ENCODE data around the gene PCDH9.
"Not testable (repeated sequence)": the region's sequence is repeated elsewhere in the genome, so short reads cannot be mapped to it uniquely, and the experiment has no call there.

PCDH9 gene

GRCh38 chr13:66627512-66627911 is 602.6 kb downstream of the PCDH9 start:
- no peak for DNase-seq

- DNase-seq = no peak
Observed at GRCh38 chr13:66624302-66624701, 605.8 kb downstream of the PCDH9 start.

- DNase-seq = no peak
Observed at GRCh38 chr13:66623129-66623820, 606.9 kb downstream of the PCDH9 start.

GRCh38 chr13:66621906-66622447 is 608.2 kb downstream of the PCDH9 start:
- DNase-seq = not testable (repeated sequence)

GRCh38 chr13:66618702-66619101 is 611.4 kb downstream of the PCDH9 start:
- DNase-seq = peak; percentile 10

- DNase-seq = no peak
Observed at GRCh38 chr13:66617786-66618185, 612.4 kb downstream of the PCDH9 start.

GRCh38 chr13:66612983-66613382 is 617.2 kb downstream of the PCDH9 start:
- DNase-seq = no peak

GRCh38 chr13:66586489-66586888 is 643.6 kb downstream of the PCDH9 start:
- DNase-seq = no peak

- no peak for DNase-seq
Observed at GRCh38 chr13:66585669-66586203, 644.4 kb downstream of the PCDH9 start.

- no peak for DNase-seq
Observed at GRCh38 chr13:66581675-66582074, 648.5 kb downstream of the PCDH9 start.

- no peak for DNase-seq
Observed at GRCh38 chr13:66578305-66578704, 651.8 kb downstream of the PCDH9 start.

- DNase-seq = no peak
Observed at GRCh38 chr13:66577358-66577757, 652.8 kb downstream of the PCDH9 start.

- no peak for DNase-seq
Observed at GRCh38 chr13:66576381-66576780, 653.8 kb downstream of the PCDH9 start.

GRCh38 chr13:66574606-66575005 is 655.5 kb downstream of the PCDH9 start:
- no peak for DNase-seq

GRCh38 chr13:66567899-66568612 is 662.1 kb downstream of the PCDH9 start:
- no peak for DNase-seq

- no peak for DNase-seq
Observed at GRCh38 chr13:66565279-66565678, 664.9 kb downstream of the PCDH9 start.

GRCh38 chr13:66563076-66563475 is 667.1 kb downstream of the PCDH9 start:
- DNase-seq = no peak

- no peak for DNase-seq
Observed at GRCh38 chr13:66562054-66562453, 668.1 kb downstream of the PCDH9 start.

GRCh38 chr13:66560991-66561390 is 669.1 kb downstream of the PCDH9 start:
- no peak for DNase-seq

- DNase-seq = no peak
Observed at GRCh38 chr13:66560189-66560588, 669.9 kb downstream of the PCDH9 start.

GRCh38 chr13:66559093-66559492 is 671.0 kb downstream of the PCDH9 start:
- DNase-seq = no peak

- DNase-seq = no peak
Observed at GRCh38 chr13:66558506-66558905, 671.6 kb downstream of the PCDH9 start.

- DNase-seq = no peak
Observed at GRCh38 chr13:66557357-66557756, 672.8 kb downstream of the PCDH9 start.

- no peak for DNase-seq
Observed at GRCh38 chr13:66556306-66556705, 673.8 kb downstream of the PCDH9 start.
